KMS-11 (cell line): ENCODE measurements around the gene TFB2M.

ENCODE experiments used
- H2AFZ ChIP-seq: fragments of 200-600 bp; sonication (generic); 2 replicates; pipeline ENCODE4 v1.6.1; 2016; ENCODE audit warnings: antibody characterized with exemption, mixed run types, low read depth
- H3K27ac ChIP-seq: fragments of 200-600 bp; sonication (generic); 2 replicates; pipeline ENCODE4 v1.6.1; 2016; ENCODE audit warnings: mild to moderate bottlenecking, mixed run types
- H3K27me3 ChIP-seq: fragments of 200-600 bp; sonication (generic); 2 replicates; pipeline ENCODE4 v1.6.1; 2017; ENCODE audit warnings: mild to moderate bottlenecking, low read depth, mixed run types, moderate library complexity; ENCODE audit not compliant: insufficient read depth
- H3K36me3 ChIP-seq: fragments of 200-600 bp; sonication (generic); 2 replicates; pipeline ENCODE4 v1.6.1; 2017; ENCODE audit warnings: mild to moderate bottlenecking, mixed run types; ENCODE audit not compliant: insufficient read depth
- H3K4me1 ChIP-seq: fragments of 200-600 bp; sonication (generic); 2 replicates; pipeline ENCODE4 v1.6.1; 2016; ENCODE audit warnings: mild to moderate bottlenecking, low read depth, mixed run types; ENCODE audit not compliant: poor library complexity, severe bottlenecking
- H3K4me2 ChIP-seq: fragments of 200-600 bp; sonication (generic); 2 replicates; pipeline ENCODE4 v1.7.0; 2016; ENCODE audit warnings: mild to moderate bottlenecking, mixed run types
- H3K4me3 ChIP-seq: fragments of 200-600 bp; sonication (generic); IDR thresholded peaks from 2 replicates; pipeline ENCODE4 v1.6.1; 2017; ENCODE audit warnings: low read depth, low read length, mixed read lengths; ENCODE audit not compliant: insufficient read depth
- H3K79me2 ChIP-seq: fragments of 200-600 bp; sonication (generic); 2 replicates; pipeline ENCODE4 v1.6.1; 2016; ENCODE audit warnings: low read depth, mixed run types; ENCODE audit not compliant: insufficient read depth
- H3K9ac ChIP-seq: fragments of 200-600 bp; sonication (generic); 2 replicates; pipeline ENCODE4 v1.6.1; 2016; ENCODE audit warnings: mild to moderate bottlenecking, mixed run types
- H4K20me1 ChIP-seq: fragments of 200-600 bp; sonication (generic); 2 replicates; pipeline ENCODE4 v1.6.1; 2016; ENCODE audit warnings: mild to moderate bottlenecking, mixed run types; ENCODE audit not compliant: insufficient read depth
- TF ChIP-seq, protein P1 (sequence below): fragments of 200-600 bp; sonication (generic); conservative IDR thresholded peaks from 2 replicates; pipeline ENCODE4 v1.6.1; 2017; ENCODE audit warnings: low read depth, mild to moderate bottlenecking, antibody characterized with exemption, low read length, moderate library complexity, mixed read lengths

Gene TFB2M

GRCh38 chr1:246569248-246570238, 3.5 kb upstream of the TFB2M start:
- Histone ChIP-seq H3K27ac (no peak overlapping the region), H2AFZ (no peak overlapping the region), H3K9ac (no peak overlapping the region), H3K36me3 (no peaks in the 10 kb centered on the region), H3K4me2 (no peak overlapping the region), H3K79me2 (peaks cover 77% of the 10 kb centered on the region), H4K20me1 (no peaks in the 10 kb centered on the region), H3K4me3 (no peak overlapping the region), H3K4me1 (peaks cover 20% of the 10 kb centered on the region), H3K27me3 (no peaks in the 10 kb centered on the region)
- TF ChIP-seq, protein P1, sequence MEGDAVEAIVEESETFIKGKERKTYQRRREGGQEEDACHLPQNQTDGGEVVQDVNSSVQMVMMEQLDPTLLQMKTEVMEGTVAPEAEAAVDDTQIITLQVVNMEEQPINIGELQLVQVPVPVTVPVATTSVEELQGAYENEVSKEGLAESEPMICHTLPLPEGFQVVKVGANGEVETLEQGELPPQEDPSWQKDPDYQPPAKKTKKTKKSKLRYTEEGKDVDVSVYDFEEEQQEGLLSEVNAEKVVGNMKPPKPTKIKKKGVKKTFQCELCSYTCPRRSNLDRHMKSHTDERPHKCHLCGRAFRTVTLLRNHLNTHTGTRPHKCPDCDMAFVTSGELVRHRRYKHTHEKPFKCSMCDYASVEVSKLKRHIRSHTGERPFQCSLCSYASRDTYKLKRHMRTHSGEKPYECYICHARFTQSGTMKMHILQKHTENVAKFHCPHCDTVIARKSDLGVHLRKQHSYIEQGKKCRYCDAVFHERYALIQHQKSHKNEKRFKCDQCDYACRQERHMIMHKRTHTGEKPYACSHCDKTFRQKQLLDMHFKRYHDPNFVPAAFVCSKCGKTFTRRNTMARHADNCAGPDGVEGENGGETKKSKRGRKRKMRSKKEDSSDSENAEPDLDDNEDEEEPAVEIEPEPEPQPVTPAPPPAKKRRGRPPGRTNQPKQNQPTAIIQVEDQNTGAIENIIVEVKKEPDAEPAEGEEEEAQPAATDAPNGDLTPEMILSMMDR, result no peak

GRCh38 chr1:246567646-246568235, 1.7 kb upstream of the TFB2M start:
- Histone ChIP-seq H3K9ac (peak overlapping the region; percentile 65; the same call in 1 of the 2 replicates), H3K4me3 (peak overlapping the region; percentile 17), H3K4me2 (peak overlapping the region; percentile 66), H2AFZ (no peak overlapping the region), H4K20me1 (no peaks in the 10 kb centered on the region), H3K4me1 (peaks cover 20% of the 10 kb centered on the region), H3K27me3 (no peaks in the 10 kb centered on the region), H3K79me2 (peaks cover 79% of the 10 kb centered on the region), H3K27ac (peak overlapping the region; percentile 64), H3K36me3 (peaks cover 2% of the 10 kb centered on the region; the same call in 1 of the 2 replicates)
- TF ChIP-seq, protein P1, result no peak

- H2AFZ ChIP-seq, result peak overlapping the region; percentile 75
- H3K4me1 ChIP-seq, result peaks cover 20% of the 10 kb centered on the region
Observed at GRCh38 chr1:246566813-246567645, 968 bp upstream of the TFB2M start.

More at GRCh38 chr1:246566813-246567645, 968 bp upstream of the TFB2M start:
- peak overlapping the region; percentile 64 for H3K27ac ChIP-seq
- peaks cover 78% of the 10 kb centered on the region for H3K79me2 ChIP-seq
- no peaks in the 10 kb centered on the region for H3K27me3 ChIP-seq
- peak overlapping the region; percentile 66 for H3K4me2 ChIP-seq
- peak overlapping the region; percentile 94 for H3K4me3 ChIP-seq
- TF ChIP-seq, protein P1, result no peak
- no peaks in the 10 kb centered on the region for H4K20me1 ChIP-seq
- H3K9ac ChIP-seq, result peak overlapping the region; percentile 65
- H3K36me3 ChIP-seq, result peaks cover 3% of the 10 kb centered on the region; the same call in 1 of the 2 replicates
